Measurements from ENCODE around the gene LRRC75A. TPM values are rescaled to one million over a fixed set of nuclear protein-coding genes. Genes with fewer than 3 reads are reported as not detected.
A peak's percentile ranks its signal among the peaks of the same experiment; 100 is the strongest.

The LRRC75A gene
- total and polyA plus RNA-seq, 11 donors: 0.37 to 2.5 (median 0.85) TPM

- no peak for ATAC-seq
- 88 to 94% (median 90%) methylated on average over 19 to 20 of the region's 20 CpGs for whole genome bisulfite sequencing, 4 donors
- intact Hi-C loops (cut with DNase I): no loop called here
- Histone ChIP-seq H3K9me3 (no peaks in the 10 kb centered on the region), H3K27ac (no peak overlapping the region), H3K4me1 (peaks cover 0 to 31% (median 17%) of the 10 kb centered on the region in 12 donors), H3K36me3 (no peaks in the 10 kb centered on the region), H3K4me3 (no peak overlapping the region), H3K27me3 (no peaks in the 10 kb centered on the region)
- no peak for TF ChIP-seq POLR2A (IDR thresholded peaks at IDR 0.05)
- TF ChIP-seq, protein P1, sequence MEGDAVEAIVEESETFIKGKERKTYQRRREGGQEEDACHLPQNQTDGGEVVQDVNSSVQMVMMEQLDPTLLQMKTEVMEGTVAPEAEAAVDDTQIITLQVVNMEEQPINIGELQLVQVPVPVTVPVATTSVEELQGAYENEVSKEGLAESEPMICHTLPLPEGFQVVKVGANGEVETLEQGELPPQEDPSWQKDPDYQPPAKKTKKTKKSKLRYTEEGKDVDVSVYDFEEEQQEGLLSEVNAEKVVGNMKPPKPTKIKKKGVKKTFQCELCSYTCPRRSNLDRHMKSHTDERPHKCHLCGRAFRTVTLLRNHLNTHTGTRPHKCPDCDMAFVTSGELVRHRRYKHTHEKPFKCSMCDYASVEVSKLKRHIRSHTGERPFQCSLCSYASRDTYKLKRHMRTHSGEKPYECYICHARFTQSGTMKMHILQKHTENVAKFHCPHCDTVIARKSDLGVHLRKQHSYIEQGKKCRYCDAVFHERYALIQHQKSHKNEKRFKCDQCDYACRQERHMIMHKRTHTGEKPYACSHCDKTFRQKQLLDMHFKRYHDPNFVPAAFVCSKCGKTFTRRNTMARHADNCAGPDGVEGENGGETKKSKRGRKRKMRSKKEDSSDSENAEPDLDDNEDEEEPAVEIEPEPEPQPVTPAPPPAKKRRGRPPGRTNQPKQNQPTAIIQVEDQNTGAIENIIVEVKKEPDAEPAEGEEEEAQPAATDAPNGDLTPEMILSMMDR (IDR thresholded peaks at IDR 0.05): no peak
- DNase-seq: no peak
These were observed 18.7 kb downstream of the LRRC75A start for GRCh38 chr17:16473044-16474011.

- Histone ChIP-seq H3K9me3 (no peaks in the 10 kb centered on the region), H3K4me3 (no peak overlapping the region), H3K36me3 (no peaks in the 10 kb centered on the region), H3K27ac (no peak overlapping the region), H3K4me1 (peaks cover 0 to 28% (median 16%) of the 10 kb centered on the region in 12 donors), H3K27me3 (no peaks in the 10 kb centered on the region)
- DNase-seq (no peak), ATAC-seq (no peak)
- WGBS, 4 donors: 77 to 87% (median 81%) methylated on average over 6 of the region's 6 CpGs
- TF ChIP-seq, protein P1 (IDR thresholded peaks at IDR 0.05): no peak
- no peak for TF ChIP-seq POLR2A (IDR thresholded peaks at IDR 0.05)
- intact Hi-C loops (cut with DNase I): no loop called here
These were observed 19.5 kb downstream of the LRRC75A start for GRCh38 chr17:16472539-16472938.

DNA sequence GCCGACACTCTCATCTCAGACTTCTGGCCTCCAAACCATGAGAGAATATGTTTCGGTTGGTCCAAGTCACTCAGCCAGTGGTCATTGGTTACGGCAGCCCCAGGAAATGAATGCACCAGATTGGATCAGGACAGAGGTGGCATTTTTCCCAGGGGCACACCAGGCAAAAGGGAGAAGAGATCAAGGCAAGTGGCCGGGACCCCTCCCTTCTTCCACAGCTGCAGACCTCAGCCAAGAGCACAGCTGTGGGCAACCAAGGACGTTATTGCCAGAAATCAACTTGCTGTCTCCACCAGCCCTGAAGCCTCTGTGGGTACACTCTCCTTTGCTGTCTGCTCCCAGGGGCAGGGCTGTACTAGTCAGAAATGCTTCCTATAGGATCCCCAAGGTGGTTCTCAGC is 20.7 kb downstream of the LRRC75A start:
- Histone ChIP-seq H3K4me3 (no peak overlapping the region), H3K36me3 (no peaks in the 10 kb centered on the region), H3K27ac (no peak overlapping the region), H3K9me3 (no peaks in the 10 kb centered on the region), H3K4me1 (peaks cover 0 to 23% (median 15%) of the 10 kb centered on the region in 12 donors), H3K27me3 (no peaks in the 10 kb centered on the region)
- DNase-seq (no peak), ATAC-seq (no peak)
- intact Hi-C loops (cut with DNase I): no loop called here
- no peak for TF ChIP-seq POLR2A (IDR thresholded peaks at IDR 0.05)
- TF ChIP-seq, protein P1 (IDR thresholded peaks at IDR 0.05): no peak
- 86 to 92% (median 90%) methylated on average over 5 of the region's 5 CpGs for WGBS, 4 donors

GRCh38 chr17:16470265-16470664 is 21.7 kb downstream of the LRRC75A start:
- peak; percentile 47 to 63 (median 54) for ATAC-seq
- intact Hi-C loops (cut with DNase I): loop anchor here in 1 of 10 donors (1.0 kb wide), 1 partner anchor 9 kb away; no protein-coding TSS in a partner anchor
- TF ChIP-seq, protein P1 (IDR thresholded peaks at IDR 0.05): peak in 4 of 12 donors; percentile 15 to 34 (median 25)
- TF ChIP-seq POLR2A (IDR thresholded peaks at IDR 0.05): no peak
- peaks cover 0 to 33% (median 17%) of the 10 kb centered on the region in 12 donors for H3K4me1 ChIP-seq
- peak overlapping the region in 3 of 12 donors; percentile 10 to 28 (median 13) for H3K27ac ChIP-seq
- DNase-seq: no peak
- no peaks in the 10 kb centered on the region for H3K9me3 ChIP-seq
- no peaks in the 10 kb centered on the region for H3K27me3 ChIP-seq
- no peaks in the 10 kb centered on the region for H3K36me3 ChIP-seq
- no peak overlapping the region for H3K4me3 ChIP-seq
- WGBS, 4 donors: 42 to 50% (median 45%) methylated on average over 11 of the region's 11 CpGs

All from heart left ventricle (tissue), 16 donors.